HG02571 (cell line): ENCODE results near the gene PARD6B.

Experiments
- ATAC-seq: cut with Tn5 transposase; IDR thresholded peaks from one replicate; pipeline ENCODE4 v1.9.1; 2021; ENCODE audit warnings: mild to moderate bottlenecking, moderate library complexity; ENCODE audit not compliant: unreplicated experiment

PARD6B gene

DNA sequence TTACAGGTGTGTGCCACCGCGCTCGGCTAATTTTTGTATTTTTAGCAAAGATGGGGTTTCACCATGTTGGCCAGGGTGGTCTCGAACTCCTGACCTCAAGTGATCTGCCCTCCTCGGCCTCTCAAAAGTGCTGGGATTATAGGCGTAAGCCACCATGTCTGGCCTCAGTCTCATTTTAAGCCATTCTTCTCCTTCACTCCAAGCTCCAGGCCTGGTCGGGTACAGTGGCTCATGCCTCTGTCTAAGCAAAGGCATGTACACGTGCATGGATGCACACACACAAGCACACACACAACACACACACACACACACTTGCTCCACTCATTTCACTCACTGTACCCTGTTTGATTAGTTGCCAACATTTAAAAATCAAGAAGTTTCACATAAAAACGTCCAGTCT, 7.7 kb upstream of the PARD6B start:
- no peak for ATAC-seq

DNA sequence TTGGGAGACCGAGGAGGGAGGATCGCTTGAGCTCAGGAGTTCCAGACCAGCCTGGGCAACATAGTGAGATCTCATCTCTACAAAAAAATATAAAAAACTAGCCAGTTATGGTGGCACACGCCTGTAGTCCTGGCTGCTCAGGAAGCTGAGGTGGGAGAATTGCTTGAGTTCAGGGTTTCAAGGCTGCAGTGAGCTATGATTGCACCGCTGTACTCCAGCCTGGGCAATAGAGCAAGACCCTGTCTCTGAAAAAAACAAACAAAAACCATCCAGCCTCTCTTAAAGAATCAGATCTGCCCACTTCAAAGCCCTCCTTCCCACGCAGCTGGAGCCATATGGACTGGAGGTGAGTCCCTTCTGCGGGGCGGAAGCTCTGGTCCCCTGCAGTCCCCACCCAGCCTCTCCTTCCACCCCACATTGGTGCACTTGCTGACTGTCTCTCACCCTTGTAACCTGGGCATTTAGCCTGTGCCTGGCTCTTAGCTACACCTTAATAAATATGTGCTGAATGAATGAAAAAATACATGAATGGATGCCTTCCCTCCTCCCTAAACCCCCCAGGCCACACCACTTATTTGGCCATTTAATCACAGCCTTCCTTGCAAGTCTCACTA, 7.2 kb upstream of the PARD6B start:
- ATAC-seq, result no peak

- ATAC-seq, result no peak
These were observed 6.3 kb upstream of the PARD6B start for GRCh38 chr20:50724851-50725723.

- ATAC-seq, result no peak
These were observed 5.7 kb upstream of the PARD6B start for GRCh38 chr20:50725724-50726005.

DNA sequence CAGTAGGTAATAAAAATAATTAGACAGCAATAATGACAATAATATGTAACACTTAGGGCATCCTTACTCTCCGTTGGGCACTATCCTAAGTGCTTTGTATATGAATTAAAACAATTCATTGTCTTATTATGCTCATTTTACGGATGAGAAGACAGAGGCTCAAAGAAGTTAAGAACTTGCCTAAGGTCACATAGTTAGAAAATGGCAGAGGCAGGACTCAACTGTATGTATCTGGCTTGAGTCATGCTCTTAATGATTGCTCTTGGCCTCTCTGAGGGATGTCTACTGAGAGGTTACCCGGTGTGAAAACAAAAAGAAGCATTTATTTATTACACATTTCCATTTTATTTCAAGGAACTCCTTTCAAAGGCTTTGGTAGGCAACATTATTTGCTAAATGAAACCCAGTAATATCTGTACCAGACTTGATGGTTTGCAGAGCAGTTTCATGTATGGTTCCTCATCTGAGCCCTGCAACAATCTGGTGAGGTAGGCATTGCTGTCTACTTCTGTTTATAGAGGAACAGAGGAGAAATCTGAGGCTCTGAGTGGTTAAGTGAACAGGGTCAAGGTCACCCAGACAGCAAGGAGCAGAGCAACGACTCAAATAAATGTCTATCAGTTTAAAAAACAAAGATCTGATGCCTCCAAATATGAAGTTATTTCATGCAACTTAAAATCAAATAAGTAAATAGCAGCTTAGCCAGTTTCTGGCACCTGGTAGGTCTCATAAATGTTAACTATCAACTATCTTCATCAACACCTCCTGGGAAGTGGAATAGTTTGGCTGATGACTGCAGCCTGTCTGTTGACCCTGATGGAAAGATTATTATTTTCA, 4.2 kb upstream of the PARD6B start:
- ATAC-seq, result no peak

DNA sequence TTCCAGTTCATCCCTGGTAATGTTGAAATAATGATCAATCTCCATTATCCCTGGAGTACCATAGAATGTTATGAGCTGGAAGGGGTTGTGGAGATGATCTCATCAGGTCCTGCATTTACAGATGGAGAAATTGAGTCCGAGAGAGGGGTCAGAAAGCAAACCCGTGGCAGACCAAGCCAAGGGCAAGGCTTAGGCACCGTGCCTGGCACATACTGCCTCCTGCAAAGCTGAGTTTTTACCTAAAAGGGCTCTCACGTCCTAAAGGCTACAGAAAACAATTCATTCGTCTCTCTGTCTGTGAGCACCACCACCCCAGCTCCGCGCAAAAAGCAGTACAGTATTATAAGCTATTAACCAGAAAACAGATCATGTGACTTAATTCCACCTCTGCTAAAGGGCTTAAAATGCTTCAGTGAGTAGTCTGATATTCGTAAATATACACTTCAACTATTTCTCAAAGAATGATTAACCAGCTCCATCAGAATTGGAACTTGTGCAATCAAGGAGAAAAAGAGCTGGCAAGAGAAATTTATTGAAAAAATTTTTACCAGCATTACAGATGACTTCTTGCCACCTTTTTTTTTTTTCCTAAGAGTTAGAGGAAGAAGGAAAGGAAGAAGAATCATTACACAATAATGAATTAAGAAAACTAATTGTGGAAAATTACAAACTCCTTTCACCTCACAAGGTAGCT, 3.4 kb upstream of the PARD6B start:
- no peak for ATAC-seq

- ATAC-seq, result no peak
These were observed 2.8 kb upstream of the PARD6B start for GRCh38 chr20:50728486-50728980.

DNA sequence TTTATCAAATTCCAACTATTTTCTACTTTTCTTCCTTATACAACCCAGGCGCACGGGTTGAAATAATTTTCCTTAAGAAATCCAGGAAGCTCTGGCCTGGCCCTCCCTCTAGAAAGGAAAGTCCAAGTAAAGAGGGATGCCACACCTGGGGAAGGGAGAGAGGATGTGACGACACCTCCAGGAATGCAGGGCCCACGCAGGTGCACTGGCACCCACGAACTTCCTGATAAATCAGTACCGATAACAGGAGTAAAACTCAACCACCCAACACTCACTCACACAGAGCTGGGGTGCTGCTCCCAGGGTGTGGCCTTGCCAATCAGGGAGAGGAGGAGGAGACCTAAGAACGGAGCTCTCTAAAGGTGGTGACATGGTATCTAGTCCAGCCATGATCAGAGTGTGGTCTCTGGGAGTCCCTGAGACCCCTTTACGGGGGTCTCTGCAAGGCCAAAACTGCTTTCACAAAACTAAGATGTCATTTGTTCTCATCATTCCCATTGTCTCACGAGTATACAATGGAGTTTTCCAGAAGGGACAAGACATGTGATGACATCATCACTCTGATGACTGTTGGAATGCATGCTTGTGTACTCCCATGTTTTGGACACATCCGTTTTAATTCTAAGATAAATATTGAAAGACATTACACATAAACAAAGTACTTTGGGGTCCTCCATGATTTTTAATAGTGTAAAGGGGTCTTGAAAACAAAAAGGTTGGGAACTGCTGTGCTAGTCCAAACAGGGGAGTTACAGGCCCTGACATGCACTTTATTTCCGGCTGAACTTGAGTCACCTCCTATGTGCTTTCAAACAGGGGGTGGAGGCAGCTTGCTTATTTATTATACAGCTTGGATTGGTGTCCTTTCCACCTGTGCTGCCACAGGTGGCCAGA, 2.2 kb upstream of the PARD6B start:
- no peak for ATAC-seq

GRCh38 chr20:50729901-50730764, 1.2 kb upstream of the PARD6B start:
- no peak for ATAC-seq

- no peak for ATAC-seq
These were observed 670 bp upstream of the PARD6B start for GRCh38 chr20:50730765-50731054.

- ATAC-seq, result no peak
These were observed 730 bp downstream of the PARD6B start for GRCh38 chr20:50731930-50732690.

- no peak for ATAC-seq
These were observed 2.4 kb downstream of the PARD6B start for GRCh38 chr20:50733644-50734349.

GRCh38 chr20:50734730-50735679, 3.6 kb downstream of the PARD6B start:
- ATAC-seq, result no peak

- ATAC-seq, result no peak
These were observed 4.4 kb downstream of the PARD6B start for GRCh38 chr20:50735813-50736212.

DNA sequence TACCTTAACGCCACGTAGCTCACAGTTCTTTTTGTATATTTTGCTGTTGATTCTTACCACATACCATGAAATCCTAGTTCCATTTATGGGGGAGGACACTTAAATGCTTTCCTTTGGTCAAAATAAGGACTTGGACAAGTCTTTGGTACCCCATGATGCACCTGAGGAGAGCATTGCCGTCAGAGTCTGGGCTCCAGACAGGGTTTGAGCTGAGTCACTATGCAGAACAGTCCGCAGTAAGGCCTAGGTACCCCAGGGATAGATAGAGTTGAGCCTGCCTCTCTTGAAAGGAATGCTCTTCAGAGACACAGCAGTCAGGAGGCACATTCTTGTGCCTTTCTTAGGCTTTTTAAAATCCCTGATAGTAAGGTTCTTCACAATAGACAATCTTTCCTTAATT, 6.0 kb downstream of the PARD6B start:
- ATAC-seq, result no peak

GRCh38 chr20:50743087-50743486, 11.7 kb downstream of the PARD6B start:
- no peak for ATAC-seq
